ENCODE data around the gene HENMT1. TPM values are rescaled to one million over a fixed set of nuclear protein-coding genes. Genes with fewer than 3 reads are reported as not detected.

Gene HENMT1
- total RNA-seq, 4 donors from 2014 or later: 0.51 to 3.5 (median 1.8) TPM

DNA sequence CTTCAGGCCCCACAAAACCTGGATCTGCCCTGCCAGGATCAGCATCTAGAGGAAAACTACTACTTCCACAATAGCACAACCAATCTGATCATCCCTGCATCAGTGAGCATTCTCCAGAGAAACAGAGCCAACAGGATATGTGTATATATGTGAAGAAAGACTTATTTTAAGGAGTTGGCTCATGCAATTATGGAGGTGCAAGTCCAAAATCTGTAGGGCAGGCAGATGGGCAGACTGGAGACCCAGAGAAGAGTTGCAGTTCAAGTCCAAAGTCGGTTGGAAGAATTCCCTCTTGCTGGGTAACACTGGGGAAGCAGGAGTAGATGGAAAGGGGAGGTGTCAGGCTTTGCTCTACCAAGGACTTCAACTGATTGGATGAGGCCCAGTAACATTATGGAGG lies 4.9 kb upstream of the HENMT1 start:
- in situ Hi-C loops (cut with MboI; ENCODE audit: low sequenced_read_pairs in 4 of 4): no loop called here

DNA sequence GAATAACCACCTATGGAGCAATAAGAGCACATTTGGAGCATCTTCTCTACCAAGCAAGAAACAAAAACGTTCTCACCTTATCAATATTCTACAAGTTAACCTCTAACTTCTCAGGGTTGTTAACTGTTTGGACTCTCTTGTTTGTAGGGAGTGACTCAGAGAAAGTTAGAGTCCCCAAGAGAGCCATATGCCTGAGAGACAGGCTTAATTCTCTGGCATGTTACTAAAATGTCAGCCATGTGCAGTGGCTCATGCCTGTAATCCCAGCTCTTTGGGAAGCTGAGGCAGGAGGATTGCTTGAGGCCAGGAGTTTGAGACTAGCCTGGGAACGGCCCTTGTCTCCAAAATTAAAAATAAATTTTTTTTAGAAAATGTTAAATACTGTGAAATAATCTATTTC lies 4.2 kb upstream of the HENMT1 start:
- Histone ChIP-seq H3K27me3 (no peaks in the 10 kb centered on the region), H3K4me1 (peaks cover 4 to 5% of the 10 kb centered on the region in 2 donors), H3K4me3 (no peak overlapping the region), H3K36me3 (no peaks in the 10 kb centered on the region), H3K9me3 (no peaks in the 10 kb centered on the region), H3K27ac (no peak overlapping the region)
- DNase-seq (no peak), ATAC-seq (no peak)
- in situ Hi-C loops (cut with MboI; ENCODE audit: low sequenced_read_pairs in 4 of 4): no loop called here
- intact Hi-C loops (cut with DNase I; ENCODE audit: low total_unique reads): no loop called here
- no peak for TF ChIP-seq POLR2A (IDR thresholded peaks at IDR 0.05)
- TF ChIP-seq, protein P1, sequence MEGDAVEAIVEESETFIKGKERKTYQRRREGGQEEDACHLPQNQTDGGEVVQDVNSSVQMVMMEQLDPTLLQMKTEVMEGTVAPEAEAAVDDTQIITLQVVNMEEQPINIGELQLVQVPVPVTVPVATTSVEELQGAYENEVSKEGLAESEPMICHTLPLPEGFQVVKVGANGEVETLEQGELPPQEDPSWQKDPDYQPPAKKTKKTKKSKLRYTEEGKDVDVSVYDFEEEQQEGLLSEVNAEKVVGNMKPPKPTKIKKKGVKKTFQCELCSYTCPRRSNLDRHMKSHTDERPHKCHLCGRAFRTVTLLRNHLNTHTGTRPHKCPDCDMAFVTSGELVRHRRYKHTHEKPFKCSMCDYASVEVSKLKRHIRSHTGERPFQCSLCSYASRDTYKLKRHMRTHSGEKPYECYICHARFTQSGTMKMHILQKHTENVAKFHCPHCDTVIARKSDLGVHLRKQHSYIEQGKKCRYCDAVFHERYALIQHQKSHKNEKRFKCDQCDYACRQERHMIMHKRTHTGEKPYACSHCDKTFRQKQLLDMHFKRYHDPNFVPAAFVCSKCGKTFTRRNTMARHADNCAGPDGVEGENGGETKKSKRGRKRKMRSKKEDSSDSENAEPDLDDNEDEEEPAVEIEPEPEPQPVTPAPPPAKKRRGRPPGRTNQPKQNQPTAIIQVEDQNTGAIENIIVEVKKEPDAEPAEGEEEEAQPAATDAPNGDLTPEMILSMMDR (IDR thresholded peaks at IDR 0.05 in 4 of 5, conservative IDR thresholded peaks at IDR 0.05 in 1 of 5): no peak

More for the DNA sequence above, 4.9 kb upstream of the HENMT1 start:
- H3K9me3 ChIP-seq: no peaks in the 10 kb centered on the region
- no peak overlapping the region for H3K27ac ChIP-seq
- no peaks in the 10 kb centered on the region for H3K36me3 ChIP-seq
- no peak for TF ChIP-seq POLR2A (IDR thresholded peaks at IDR 0.05)
- TF ChIP-seq, protein P1 (IDR thresholded peaks at IDR 0.05 in 4 of 5, conservative IDR thresholded peaks at IDR 0.05 in 1 of 5): no peak
- ATAC-seq: no peak
- no peak for DNase-seq
- intact Hi-C loops (cut with DNase I; ENCODE audit: low total_unique reads): no loop called here
- no peak overlapping the region for H3K4me3 ChIP-seq
- peaks cover 4 to 5% of the 10 kb centered on the region in 2 donors for H3K4me1 ChIP-seq
- H3K27me3 ChIP-seq: no peaks in the 10 kb centered on the region

DNA sequence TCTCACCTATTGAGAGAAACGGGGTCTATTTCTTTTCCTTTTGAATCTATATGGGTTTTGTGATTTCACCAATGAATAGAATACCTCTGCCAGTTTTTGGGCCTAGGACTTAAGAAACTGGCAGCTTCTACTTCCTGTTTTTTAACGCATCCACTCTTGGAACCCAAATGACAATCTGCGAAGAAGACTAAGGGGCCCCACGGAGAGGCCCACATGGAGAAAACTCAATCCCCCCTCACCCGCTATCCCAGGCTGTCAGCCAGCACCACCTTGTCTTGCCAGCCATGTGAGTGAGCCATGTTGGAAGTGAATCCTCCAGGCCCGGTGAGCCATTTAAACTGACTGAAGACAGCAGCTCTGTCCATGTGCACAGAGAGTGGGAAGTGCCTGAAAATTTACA lies 3.6 kb upstream of the HENMT1 start:
- H3K9me3 ChIP-seq: no peaks in the 10 kb centered on the region
- no peak for ATAC-seq
- no peak overlapping the region for H3K4me3 ChIP-seq
- intact Hi-C loops (cut with DNase I; ENCODE audit: low total_unique reads) (no loop called here), in situ Hi-C loops (cut with MboI; ENCODE audit: low sequenced_read_pairs in 4 of 4) (no loop called here)
- H3K27ac ChIP-seq: no peak overlapping the region
- no peak for TF ChIP-seq POLR2A (IDR thresholded peaks at IDR 0.05)
- TF ChIP-seq, protein P1 (IDR thresholded peaks at IDR 0.05 in 4 of 5, conservative IDR thresholded peaks at IDR 0.05 in 1 of 5): no peak
- no peaks in the 10 kb centered on the region for H3K27me3 ChIP-seq
- no peak for DNase-seq
- no peaks in the 10 kb centered on the region for H3K36me3 ChIP-seq
- peaks cover 4 to 5% of the 10 kb centered on the region in 2 donors for H3K4me1 ChIP-seq

DNA sequence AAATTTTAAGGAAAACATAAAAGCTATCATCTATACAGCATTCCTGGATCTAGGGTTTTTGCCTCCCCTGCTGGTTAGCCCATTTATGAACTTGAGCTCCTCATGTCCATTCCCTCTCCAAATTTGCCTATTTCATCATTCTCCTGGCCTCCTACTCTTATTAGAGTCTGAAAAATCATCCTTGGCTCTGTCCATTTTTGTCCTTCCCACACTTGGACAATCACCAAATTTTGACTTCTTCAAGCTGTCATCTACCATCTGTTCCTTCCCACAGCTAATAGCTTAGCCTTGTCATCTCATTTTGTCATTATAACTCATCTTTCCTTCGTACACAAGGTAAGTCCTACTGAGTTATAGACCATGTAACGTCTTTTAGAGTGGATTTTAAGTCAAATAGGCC lies 2.2 kb upstream of the HENMT1 start:
- TF ChIP-seq, protein P1 (IDR thresholded peaks at IDR 0.05 in 4 of 5, conservative IDR thresholded peaks at IDR 0.05 in 1 of 5): no peak
- no peak for ATAC-seq

More for the DNA sequence above, 2.2 kb upstream of the HENMT1 start:
- Histone ChIP-seq H3K36me3 (no peaks in the 10 kb centered on the region), H3K4me3 (no peak overlapping the region), H3K4me1 (peaks cover 4 to 5% of the 10 kb centered on the region in 2 donors), H3K9me3 (no peaks in the 10 kb centered on the region), H3K27me3 (no peaks in the 10 kb centered on the region), H3K27ac (no peak overlapping the region)
- intact Hi-C loops (cut with DNase I; ENCODE audit: low total_unique reads): no loop called here
- no peak for DNase-seq
- in situ Hi-C loops (cut with MboI; ENCODE audit: low sequenced_read_pairs in 4 of 4): no loop called here

All from gastrocnemius medialis (tissue), 4 donors.